HG03045 (cell line): ENCODE results near the gene NAPEPLD.
"Not testable (repeated sequence)": the region's sequence is repeated elsewhere in the genome, so short reads cannot be mapped to it uniquely, and the experiment has no call there.

Experiments used
- ATAC-seq: cut with Tn5 transposase; IDR thresholded peaks from one replicate; pipeline ENCODE4 v1.9.1; 2021; ENCODE audit warnings: mild to moderate bottlenecking, moderate library complexity; ENCODE audit not compliant: unreplicated experiment

NAPEPLD gene

GRCh38 chr7:103114576-103115008 is 34.3 kb downstream of the NAPEPLD start:
- ATAC-seq = no peak

GRCh38 chr7:103113164-103113563 is 35.7 kb downstream of the NAPEPLD start:
- ATAC-seq = no peak

GRCh38 chr7:103106703-103107070 is 42.2 kb downstream of the NAPEPLD start:
- ATAC-seq = not testable (repeated sequence)

GRCh38 chr7:103106005-103106702 is 42.7 kb downstream of the NAPEPLD start:
- no peak for ATAC-seq

- ATAC-seq = no peak
Observed at GRCh38 chr7:103101543-103101942, 47.4 kb downstream of the NAPEPLD start.

- no peak for ATAC-seq
Observed at GRCh38 chr7:103100348-103100747, 48.6 kb downstream of the NAPEPLD start.

GRCh38 chr7:103097041-103097440 is 51.9 kb downstream of the NAPEPLD start:
- no peak for ATAC-seq

- not testable (repeated sequence) for ATAC-seq
Observed at GRCh38 chr7:103095558-103095957, 53.3 kb downstream of the NAPEPLD start.

- no peak for ATAC-seq
Observed at GRCh38 chr7:103094102-103094501, 54.8 kb downstream of the NAPEPLD start.

GRCh38 chr7:103093429-103093828 is 55.5 kb downstream of the NAPEPLD start:
- no peak for ATAC-seq

- not testable (repeated sequence) for ATAC-seq
Observed at GRCh38 chr7:103092321-103092720, 56.6 kb downstream of the NAPEPLD start.

- ATAC-seq = no peak
Observed at GRCh38 chr7:103083210-103083609, 65.7 kb downstream of the NAPEPLD start.

- ATAC-seq = no peak
Observed at GRCh38 chr7:103082497-103082896, 66.4 kb downstream of the NAPEPLD start.

GRCh38 chr7:103080923-103081322 is 68.0 kb downstream of the NAPEPLD start:
- ATAC-seq = no peak

GRCh38 chr7:103079836-103080235 is 69.1 kb downstream of the NAPEPLD start:
- ATAC-seq = no peak

GRCh38 chr7:103078226-103078625 is 70.7 kb downstream of the NAPEPLD start:
- not testable (repeated sequence) for ATAC-seq

- ATAC-seq = no peak
Observed at GRCh38 chr7:103077318-103077717, 71.6 kb downstream of the NAPEPLD start.

- no peak for ATAC-seq
Observed at GRCh38 chr7:103076764-103077163, 72.1 kb downstream of the NAPEPLD start.

- peak; percentile 56 for ATAC-seq
Observed at GRCh38 chr7:103075337-103075918, 73.5 kb downstream of the NAPEPLD start.

GRCh38 chr7:103074519-103075336 is 74.2 kb downstream of the NAPEPLD start, which contains the start of the genes ARMC10 and FBXL13:
TSS of gene ARMC10 (plus strand) at chr7:103075140. CDS start at chr7:103075273, 133 bp downstream.
TSS of gene FBXL13 (minus strand) at chr7:103074796.
- ATAC-seq = peak; percentile 93

GRCh38 chr7:103073989-103074518 is 74.8 kb downstream of the NAPEPLD start:
- no peak for ATAC-seq
